ENCODE measurements around the gene CNTNAP2.
"Not testable (repeated sequence)": the region's sequence is repeated elsewhere in the genome, so short reads cannot be mapped to it uniquely, and the experiment has no call there.

CNTNAP2 gene

DNA sequence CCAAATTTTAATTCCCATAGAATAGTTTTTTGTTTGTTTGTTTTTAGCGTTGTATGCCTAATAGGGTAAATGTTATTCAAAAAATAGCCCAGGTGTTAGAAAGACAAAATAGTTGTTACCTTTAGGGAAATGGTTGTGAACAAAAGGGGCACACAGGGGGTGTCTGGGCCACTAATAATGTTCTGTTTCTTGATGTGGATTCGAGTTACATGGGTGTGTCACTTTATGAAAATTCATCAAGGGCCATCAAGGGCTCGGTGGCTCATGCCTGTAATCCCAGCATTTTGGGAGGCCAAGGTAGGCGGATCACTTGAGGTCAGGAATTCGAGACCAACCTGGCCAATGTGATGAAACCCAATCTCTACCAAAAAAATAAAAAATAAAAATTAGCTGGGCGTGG is 1942.2 kb downstream of the CNTNAP2 start:
- DNase-seq: no peak

- no peak for DNase-seq
Measured at GRCh38 chr7:148060724-148061123, 1944.1 kb downstream of the CNTNAP2 start.

GRCh38 chr7:148078111-148078510 is 1961.5 kb downstream of the CNTNAP2 start:
- DNase-seq: not testable (repeated sequence)

DNA sequence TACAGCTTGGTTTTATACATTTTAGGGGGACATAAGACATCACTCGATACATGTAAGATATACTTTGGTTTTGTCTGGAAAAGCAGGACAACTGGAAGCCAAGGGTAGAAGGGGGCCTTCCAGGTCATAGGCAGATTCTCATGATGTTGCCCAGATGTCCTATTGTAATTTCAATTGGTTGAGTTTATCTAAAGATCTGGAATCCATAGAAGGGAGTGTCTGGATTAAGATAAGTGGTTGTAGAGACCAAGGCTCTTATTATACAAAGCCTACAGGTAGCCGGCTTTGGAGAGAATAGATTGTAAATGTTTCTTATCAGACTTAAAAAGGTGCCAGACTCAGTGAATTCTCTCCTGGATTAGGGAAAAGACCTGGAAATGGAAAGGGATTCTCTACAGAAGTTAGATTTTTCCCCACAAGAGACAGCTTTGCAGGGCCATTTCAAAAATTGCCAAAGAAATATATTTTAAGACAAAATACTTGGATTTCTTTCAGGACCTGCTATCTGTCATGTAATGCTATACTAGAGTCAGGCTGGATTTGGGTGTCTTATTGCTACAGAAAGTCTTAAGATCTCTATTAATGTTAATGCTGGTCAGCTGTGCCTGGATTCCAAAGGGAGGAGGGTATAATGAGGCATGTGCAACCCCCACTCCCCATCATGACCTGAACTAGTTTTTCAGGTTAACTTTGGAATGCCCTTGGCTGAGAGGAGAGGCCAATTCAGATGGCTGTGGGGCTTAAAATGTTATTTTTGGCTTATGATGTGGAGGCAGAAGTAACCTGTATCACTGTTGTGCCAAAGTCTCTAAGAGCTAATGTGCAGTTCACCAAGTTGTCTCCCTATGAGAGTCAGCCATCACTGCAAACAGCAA is 1962.8 kb downstream of the CNTNAP2 start:
- DNase-seq: no peak

- no peak for DNase-seq
Measured at GRCh38 chr7:148083448-148083847, 1966.8 kb downstream of the CNTNAP2 start.

- DNase-seq: no peak
Measured at GRCh38 chr7:148084138-148084537, 1967.5 kb downstream of the CNTNAP2 start.

DNA sequence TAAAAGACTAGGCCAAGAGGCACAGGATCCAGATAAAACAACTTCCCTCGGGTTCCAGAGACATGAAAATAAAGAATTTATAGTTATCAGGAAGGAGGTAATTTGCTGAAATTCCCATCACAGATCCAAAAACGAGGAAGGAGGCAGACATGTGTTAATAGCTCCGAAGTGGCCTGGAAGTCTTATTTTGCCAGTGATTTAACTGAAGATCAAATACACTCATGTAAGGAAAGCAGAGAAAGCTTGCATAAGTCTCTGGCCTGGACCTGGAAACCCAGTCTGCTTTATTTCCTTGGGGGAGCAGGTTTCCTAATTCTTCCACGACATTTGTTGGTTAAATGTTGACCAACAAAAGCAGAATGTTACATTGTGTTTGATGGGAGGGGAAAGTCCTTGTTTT is 1975.3 kb downstream of the CNTNAP2 start:
- DNase-seq: no peak

DNA sequence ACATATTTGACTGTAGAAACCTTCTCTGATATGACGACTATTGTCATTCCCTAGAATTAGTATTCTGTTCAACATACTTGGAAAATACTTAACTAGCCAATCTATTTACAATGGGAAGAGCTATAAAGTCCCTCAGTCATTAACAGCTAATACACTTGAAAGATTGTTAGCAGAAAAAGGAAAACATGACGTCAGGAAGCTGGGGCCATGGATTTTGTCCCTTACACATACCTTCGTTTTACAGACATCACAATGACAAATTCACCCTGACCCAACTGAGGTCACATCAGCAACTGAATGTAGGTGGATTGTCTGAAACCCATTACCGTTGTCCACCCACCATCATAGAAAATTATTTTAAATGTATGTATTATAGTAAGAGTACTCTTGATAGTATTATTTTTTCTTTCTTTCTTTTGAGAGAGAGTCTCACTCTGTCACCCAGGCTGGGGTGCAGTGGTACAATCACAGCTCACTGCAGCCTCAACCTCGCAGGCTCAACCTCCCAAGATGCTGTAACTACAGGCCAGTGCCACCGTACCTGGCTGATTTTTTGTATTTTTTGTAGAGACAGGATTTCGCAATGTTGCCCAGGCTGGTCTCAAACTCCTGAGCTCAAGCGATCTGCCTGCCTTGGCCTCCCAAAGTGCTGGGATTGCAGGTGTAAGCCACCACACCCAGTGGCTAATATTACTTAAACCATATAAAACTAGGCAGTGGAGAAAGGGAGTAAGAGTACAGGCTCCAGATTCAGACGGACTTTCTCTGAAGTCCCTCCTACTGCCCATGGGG is 1977.0 kb downstream of the CNTNAP2 start:
- DNase-seq: no peak

DNA sequence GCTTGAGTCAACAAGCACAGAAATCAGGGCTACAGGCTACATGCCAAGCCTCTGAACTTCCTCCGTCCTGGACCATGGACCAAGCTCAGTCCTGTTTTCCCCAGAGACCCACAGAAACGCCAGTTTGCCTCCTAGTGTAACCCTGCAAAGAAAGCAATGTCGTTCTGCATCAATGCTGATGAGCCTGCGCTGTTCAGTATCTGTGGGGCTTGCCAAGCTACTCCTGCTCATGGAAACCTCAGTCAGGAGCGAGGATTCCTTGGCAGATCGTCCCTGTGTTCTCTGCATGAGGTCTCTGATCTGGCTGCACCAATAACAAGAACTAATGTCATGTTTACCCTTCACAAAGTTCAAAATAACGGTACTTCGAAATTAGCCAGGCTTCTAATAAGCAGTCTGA is 1978.5 kb downstream of the CNTNAP2 start:
- no peak for DNase-seq

- no peak for DNase-seq
Measured at GRCh38 chr7:148104136-148104716, 1987.6 kb downstream of the CNTNAP2 start.

- no peak for DNase-seq
Measured at GRCh38 chr7:148104924-148105323, 1988.3 kb downstream of the CNTNAP2 start.

DNA sequence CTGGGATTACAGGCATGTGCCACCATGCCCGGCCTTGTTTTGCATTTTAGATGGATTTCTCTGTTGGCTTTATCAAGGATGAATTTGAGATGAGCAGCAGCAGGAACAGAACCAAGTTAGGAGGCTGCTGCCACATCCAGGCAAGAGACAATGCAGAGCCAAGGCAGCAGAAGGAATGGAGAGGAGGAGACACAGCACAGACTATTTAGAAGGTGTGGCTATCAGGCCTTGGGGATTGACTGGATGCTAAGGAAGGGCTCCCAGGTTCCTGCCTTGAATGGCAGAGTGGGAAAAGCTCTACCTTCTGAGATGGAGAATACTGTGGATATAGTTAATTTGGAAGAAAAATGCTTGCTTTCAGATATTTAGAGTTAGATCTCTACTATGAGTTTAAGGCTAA is 1989.3 kb downstream of the CNTNAP2 start:
- no peak for DNase-seq

GRCh38 chr7:148107443-148108127 is 1991.0 kb downstream of the CNTNAP2 start:
- no peak for DNase-seq

GRCh38 chr7:148108381-148108780 is 1991.8 kb downstream of the CNTNAP2 start:
- no peak for DNase-seq

- no peak for DNase-seq
Measured at GRCh38 chr7:148110097-148110868, 1993.7 kb downstream of the CNTNAP2 start.

DNA sequence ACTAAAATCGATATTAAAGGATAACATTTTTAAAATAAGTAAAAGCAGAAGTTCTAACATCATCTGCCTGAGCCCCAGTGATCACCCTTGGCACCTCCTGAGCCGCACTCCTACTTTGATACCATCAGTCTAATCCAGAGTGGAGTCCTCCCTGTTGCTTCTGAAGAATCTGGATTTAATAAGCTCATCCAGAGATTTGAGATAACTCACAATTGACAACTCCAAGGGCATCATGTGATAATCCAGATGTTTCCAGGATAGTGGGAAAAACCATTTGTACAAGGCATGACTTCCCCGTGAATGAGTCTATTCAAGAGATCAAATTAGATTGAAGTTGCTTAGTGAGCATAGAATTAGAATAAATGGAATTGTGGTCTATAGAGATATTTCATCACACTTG is 1998.2 kb downstream of the CNTNAP2 start:
- no peak for DNase-seq

DNA sequence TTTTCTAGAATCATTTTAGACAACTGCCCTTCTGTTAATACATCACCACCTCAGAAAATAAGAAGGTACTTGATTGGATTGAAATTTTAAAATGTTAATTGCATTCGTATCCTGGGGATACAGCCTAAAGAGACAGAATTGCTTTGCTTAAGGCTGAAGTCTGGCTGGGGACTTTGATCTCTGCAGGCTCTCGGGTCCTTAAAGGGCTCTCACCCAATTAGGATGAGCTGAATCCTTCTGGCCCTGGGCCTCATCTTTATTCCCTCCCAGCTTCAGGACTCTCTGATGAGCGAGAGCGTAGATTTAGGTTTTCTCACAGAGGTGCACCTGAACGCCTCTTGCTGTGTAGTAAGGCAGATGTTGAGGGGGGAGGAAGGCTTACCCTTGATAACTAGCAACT is 1998.7 kb downstream of the CNTNAP2 start:
- no peak for DNase-seq

- no peak for DNase-seq
Measured at GRCh38 chr7:148116195-148116594, 1999.6 kb downstream of the CNTNAP2 start.

GRCh38 chr7:148116829-148117403 is 2000.3 kb downstream of the CNTNAP2 start:
- DNase-seq: no peak

DNA sequence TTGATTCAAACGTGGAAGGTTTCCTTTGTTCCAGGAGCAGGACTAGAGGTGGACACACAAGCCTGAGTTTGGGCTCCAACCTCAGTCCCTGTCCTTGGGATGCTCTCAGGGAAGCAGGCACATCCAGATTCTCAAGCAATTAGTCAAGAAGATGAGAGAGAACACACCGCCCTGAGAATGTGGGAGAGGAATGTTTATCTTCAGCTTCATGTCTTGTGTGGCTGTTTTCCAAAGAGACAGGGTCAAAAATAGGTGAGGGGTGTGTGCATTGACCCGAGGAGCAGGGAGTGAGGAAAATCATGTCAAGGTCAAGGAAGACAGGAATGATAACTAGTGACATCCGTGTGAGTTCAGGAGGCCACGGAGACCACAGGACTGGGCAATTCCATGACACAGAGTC is 2001.8 kb downstream of the CNTNAP2 start:
- DNase-seq: no peak

DNA sequence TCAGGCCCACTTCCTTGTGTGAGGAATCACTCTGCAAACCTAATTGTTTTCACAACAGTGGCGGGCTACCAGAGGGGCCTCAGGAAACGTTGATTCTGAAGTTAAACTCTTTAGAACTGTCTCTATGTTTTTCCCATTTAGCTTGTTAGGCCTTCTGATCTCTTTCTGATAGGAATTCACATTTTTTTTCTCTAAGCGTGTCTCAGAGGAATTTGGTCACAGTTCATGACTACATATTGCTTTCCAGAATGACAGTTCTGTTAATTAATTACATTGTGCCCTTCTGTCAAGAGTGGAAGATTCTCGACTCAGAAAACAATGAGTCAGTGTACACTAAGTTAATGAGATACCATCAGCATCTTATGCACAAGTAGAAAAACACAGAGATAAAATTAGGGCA is 2004.8 kb downstream of the CNTNAP2 start:
- no peak for DNase-seq

- DNase-seq: no peak
Measured at GRCh38 chr7:148121847-148122246, 2005.2 kb downstream of the CNTNAP2 start.

Data from activated CD4-positive, CD25-positive, alpha-beta regulatory T cell (primary cell).